SKM-1 (cell line): ENCODE results near the gene SMPX.

Experiments used
- DNase-seq: peaks from one replicate; lab custom pipeline; 2025; ENCODE audit not compliant: unreplicated experiment; lab: John Stamatoyannopoulos, UW

SMPX gene

DNA sequence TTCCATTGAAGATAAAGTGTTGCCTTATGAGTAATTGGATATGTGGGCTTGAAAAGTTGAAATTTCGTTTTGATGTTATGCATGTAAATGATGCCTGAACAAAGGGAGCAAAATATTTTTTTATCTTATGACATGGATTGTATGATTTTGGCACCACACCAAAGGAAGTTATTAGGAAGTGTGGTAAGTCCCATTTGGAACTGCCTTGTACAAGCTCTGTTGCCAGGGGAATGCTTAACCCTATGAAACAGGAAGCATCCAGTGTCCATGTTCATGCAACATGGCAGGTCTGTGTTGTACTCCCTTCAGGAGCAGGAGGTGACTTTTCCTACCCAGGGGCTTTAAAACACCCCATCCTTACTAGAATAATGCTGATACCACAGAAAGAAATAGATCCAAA is 13.2 kb downstream of the SMPX start:
- DNase-seq = no peak

DNA sequence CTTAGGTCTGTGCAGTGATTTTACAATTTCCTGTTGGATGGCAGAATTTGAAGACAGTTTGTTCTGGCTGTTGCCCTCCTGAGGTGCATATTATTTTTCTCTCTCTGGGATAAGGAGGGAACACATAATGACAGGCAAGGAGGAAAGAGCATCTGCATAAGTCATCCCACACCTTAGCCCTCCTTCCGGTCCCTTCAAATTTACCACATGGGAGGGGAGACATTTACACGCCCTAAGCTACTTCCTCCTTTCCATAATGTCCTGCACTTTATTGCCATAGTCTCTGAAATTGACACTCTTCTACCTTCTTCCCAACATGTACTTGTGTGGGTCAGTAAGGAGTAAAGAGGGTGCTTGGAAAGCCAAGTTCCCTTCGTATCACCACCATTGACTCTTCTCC is 13.9 kb downstream of the SMPX start:
- no peak for DNase-seq

DNA sequence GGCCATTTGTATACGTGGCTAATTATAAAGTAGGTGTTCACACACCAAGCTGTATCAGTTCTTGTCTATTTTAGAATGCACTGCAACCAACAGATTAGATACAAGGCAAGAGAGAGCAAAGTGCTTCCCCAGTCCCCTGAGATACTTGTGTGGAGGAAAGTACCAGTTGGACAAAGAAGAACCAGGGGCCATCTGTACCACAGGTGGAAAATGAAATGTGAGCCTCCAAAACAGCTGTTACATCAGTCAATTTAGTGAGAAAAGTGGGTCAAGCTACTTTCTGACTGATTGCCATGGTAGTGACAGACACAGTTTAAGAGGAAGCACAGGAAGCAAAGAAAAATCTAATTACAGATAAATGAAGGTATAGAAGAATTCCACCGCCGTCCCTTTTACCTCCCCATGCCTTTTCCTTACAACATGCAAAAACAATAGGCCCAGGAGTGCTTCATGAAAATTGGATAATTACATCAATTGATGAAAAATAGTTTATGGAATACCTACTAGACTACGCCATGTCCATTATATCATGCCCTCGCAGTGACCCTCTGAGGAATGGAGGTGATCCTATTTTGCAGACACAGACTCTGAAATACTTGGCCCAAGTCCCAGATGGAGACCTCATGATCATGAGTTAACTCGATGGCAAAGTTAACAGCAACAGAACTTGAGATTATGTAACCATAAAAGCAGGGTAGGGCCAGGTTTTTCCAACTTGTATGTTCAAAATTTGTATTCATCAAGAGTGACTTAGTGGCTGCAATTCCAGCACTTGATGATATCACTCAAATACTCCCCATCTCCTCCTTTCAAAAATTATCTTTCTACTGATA is 15.8 kb downstream of the SMPX start:
- DNase-seq = no peak

DNA sequence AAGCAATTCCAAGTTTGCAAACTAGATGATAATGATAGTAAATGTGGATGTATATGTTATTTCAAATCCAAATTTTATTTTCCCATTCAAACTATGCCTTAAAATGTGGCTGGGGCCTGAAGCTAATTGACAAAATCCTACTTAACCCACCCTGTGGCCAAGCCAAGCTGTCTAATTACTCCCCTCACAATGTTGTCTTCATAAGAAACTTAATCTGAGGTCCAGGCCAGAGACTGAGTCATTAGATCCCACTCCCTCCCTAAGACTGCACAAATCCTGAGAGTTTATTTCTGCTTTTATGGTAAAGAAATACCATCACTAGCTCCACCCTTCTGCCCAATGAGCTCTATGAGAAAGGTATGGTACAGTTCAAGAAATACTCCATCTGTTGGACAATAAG is 16.6 kb downstream of the SMPX start:
- DNase-seq = no peak

DNA sequence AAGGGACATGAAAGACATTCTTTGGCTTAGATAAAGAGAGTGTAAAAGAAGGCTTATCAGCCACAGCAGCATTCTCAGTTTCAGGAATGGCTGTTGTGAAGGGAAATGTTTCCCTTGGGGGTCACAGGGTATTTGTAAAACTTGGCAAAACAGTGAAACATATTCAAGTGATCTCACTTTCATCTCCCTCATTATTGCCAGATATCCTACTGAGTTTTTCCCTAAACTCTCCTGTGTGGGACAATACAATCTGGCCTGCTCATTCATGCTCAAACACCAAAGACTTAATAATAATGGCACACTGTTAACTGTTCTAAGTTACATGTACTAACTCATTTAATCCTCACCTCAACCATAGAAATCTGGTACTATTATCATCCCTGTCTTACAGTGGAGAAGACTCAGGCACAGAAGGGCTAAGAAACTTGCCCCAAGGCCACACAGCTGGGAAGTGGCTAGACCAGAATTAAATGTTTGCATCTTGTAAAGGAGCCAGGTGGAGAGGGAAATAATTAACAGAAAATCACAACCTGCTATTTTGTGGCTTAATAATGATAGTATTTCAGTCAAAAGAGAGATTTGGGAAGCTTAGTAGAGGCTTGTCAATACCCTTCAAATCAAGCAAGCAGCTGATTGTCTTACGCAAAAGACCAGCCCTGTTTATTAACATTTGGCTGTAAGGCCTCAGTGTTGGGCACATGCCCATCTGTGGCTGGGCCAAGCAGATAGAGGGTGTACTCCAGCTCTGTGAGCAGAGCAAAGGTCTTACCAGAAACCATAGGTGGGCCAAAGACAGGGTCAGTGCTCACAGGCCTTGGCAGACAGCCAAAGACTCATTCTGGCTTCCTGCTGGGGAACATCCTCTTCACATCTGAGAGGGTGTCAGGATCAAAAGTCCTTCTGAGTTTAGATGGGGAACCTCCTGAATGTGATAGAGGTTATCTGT is 17.3 kb downstream of the SMPX start:
- DNase-seq = no peak

DNA sequence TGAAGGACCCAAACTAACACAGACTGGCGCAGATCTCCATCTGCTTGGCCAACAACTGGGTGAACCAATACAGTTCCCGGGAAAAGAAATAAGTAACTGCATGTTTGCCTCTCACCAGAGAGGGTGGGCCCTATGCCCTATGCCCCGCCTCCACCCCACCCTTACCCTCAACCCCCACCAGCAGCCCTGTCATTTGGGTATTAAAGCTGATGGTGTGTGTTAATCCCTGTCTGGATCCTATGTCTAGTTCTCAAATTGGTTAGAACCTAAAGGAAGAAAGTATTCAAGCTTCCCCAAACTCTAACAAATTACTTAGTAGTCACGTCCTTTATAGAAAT is 19.0 kb downstream of the SMPX start:
- no peak for DNase-seq

DNA sequence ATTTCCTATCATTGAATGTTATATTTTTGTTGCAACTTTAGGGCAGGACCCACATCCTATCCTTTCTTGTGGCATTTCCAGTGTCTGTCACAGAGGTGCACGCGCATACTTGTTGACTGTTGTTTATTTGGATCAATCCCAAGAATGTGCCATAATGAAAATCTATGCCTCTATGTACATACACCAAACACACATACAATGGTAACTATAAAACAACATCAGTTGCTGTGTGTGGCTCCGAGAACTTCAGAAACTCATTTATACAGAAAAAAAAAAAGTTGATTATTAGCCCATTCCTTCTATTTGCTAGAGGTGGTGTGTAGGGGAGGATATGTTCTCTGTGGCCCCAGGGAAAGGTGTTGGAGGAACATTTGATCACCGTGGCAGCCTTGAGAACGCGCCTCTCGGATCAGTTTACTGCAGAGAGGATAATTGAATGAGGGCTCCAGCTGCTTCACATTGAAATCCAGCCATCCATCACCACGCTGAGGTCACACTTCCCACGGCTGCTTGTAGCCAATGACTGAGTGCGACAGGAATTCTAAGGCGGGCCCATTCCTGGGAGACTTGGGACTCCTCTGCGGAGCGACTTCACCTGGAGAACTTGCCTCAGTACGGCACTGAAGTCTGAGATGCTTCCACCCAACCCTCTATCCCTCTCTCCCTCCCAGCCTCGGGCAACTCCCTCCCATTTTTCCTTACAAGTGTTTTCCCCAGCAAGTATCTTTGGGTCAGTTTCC is 19.5 kb downstream of the SMPX start:
- no peak for DNase-seq

DNA sequence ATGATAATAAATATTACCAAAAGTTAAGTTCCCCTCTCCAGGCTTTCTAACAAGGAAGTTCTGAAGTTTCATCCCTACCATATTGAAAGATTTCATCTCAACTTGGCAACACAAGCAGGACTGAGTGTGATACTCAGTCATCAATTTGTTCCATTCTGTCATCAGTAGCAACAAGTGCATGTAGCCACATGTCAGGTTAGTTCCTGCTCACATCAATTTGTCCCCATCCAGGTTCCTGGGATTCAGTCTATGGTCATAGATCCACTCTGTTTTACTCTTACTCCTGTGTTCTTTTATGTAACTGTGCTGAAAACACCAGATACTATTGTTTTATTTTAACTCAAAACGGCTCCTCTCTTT is 22.2 kb downstream of the SMPX start:
- DNase-seq = no peak

DNA sequence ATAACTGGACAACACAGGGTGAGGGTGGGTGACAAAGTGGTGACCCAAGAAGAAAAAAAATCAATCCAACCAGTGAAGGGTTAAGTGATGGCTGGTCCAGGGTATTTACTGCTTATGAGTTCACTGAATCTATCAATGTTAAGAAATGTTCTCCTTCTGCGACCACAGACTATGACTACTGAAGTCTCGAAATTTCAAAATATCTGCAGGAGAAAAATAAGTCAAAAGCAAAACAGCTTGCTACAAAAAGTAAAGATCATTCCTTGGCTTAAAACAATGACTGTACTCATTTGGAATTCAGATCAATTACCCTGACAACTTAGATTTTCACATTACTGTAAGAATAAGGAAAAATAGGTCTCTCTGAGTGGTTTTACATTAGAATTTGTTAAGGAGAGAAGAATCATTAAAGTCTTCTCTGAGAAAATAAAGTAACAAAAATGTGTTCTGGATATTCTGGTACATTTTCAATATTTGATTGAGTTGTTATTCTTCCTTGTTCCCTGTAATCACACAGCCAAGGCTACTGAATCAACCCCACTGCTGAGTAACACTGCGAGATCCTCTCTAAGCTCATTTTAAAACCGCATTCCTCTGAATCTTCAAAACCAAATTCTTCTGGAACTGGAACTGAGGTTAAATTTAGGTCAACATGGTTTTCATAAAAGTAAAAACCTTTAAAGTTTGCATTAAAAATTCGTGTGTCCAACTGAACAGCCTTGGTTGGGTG is 22.7 kb downstream of the SMPX start:
- no peak for DNase-seq

DNA sequence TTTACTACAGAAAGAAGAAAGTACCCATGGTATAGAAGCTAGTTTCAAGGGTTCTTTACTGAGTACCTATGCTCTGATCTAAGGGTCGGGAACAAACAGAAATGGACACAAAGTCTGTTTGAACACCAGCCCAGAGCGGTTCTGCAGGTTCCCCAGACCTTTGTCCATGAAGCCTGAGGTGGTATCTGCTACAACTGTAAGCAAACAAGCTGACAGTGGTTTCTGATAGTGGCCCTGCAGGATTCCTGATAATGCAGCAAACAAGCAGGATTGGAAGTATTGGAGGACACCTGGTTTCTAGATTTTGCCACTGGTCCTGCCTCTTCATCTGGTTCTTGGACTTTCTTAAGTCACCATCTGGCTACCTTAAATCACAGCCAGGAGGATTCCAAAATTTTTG is 23.7 kb downstream of the SMPX start:
- DNase-seq = no peak

DNA sequence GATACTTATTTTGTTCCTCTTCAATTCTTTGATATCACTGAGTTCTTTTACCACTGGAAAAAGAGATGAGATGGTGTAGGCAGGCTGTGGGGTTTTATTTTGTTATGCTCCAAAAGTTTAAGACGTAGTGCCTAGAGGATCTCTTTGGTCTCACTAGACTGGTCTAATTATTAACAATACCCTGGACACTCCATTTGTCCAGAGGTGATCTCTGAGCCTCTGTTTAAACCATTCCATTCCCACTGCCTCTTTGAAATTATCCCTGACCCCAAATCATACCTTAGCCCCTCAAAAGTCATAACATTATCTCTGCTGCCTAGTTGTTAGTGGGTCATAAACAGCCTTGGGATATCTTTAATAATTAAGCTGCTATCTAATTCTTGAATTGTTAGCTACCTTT is 24.2 kb downstream of the SMPX start:
- no peak for DNase-seq

DNA sequence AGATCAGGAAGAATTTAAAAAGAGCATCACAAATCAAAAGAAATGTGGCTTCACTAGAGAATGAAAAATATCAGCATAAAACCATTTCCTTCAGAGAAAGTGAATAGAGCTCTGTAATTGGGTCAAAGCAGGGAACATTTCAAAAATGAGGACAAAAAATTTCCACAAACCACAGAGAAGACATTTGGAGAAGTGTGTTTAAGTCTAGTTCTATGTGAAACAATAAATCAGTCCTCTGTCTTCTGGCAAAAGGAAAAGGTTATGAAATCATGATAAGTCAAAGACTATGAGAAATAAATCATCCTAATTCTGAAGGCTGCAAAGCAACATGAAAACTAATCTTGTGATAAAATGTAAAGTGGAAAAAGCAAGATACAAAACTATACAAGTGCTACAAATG is 27.9 kb downstream of the SMPX start:
- DNase-seq = no peak

DNA sequence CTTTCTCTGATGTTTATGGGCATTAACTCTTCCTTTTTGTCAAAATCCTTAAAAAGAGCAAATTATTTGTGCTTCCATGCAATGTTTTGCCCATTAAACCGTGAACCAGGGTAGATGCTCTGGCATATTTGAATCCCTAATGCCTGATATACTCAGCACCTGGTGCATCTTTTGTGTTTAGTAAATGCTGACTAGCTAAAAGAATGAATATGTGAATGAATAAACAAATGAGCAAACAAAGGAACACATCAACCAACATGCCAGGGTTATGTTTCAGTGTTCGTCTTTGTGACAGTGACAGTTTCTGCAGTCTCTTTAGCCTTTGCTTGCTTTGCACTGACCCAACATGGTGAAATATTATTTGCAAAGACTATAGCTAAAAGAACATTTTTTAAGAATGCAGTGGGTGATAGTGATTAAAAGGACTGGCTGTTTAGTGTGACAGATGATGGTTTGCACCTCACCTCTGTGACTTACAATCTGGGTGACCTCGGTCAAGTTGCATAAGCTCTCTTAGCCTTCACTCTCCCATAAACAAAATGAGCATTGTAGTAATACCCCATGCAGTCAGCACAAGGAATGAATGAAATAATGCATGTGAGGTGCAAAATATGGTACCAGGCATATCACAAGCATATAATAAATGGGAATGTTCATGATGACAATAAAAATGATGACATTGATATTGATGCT is 29.5 kb downstream of the SMPX start:
- no peak for DNase-seq

DNA sequence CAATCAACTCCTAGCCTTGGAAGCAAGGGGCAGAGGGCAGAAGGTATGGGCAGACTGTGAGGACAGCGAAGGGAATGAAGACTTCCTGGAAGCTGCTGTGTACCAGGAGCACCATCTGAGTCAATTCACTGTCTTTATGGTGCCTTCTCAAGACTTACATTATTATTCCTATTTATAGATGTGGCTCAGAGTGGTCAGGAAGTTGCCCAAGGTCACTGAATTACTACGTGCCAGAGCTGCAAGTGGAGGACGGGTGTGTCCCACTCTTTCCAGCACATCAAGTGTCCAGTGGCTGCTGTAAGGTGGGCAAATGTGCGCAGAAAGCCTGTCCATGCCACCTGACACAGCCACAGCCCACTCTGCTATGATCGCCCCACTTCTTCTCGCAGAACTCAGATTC is 32.0 kb downstream of the SMPX start:
- no peak for DNase-seq

DNA sequence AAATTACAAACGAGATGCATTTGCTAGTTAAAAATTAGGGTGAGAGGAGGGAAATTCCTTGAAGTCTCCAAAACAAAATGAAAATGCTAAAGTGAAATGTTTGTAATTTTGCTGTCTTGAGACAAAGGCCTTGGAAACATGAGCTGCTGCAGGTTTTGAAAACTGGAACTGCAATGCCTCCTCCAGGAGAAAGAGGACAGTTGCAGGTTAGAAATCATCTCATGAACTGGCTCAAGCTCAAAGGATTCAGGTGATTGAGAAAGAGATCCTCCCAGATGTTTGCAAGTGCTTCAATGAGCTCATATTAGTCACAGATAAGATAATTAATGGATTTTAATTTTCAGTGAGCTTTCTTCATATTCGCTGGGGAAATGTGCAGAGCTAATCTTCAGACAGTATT is 32.4 kb downstream of the SMPX start:
- no peak for DNase-seq

DNA sequence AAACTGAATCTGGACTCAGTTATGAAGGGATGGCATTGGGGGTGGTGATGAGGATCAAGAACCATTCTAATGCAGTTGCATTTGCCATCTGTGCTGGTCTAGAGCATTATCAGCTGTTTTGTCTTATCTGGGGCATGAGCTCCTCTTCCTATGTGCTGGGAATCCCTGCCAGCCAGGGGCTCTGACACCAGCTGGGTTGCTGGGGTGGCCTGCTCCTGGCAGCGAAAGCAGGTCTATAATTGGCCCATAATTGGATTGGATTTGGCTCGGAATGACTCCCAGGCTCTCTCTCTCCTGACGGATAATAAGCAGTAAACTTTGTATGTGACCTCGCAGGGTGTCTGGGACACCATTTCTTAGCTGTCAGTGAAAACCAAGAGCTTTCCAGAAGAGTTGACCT is 34.1 kb downstream of the SMPX start:
- DNase-seq = no peak

DNA sequence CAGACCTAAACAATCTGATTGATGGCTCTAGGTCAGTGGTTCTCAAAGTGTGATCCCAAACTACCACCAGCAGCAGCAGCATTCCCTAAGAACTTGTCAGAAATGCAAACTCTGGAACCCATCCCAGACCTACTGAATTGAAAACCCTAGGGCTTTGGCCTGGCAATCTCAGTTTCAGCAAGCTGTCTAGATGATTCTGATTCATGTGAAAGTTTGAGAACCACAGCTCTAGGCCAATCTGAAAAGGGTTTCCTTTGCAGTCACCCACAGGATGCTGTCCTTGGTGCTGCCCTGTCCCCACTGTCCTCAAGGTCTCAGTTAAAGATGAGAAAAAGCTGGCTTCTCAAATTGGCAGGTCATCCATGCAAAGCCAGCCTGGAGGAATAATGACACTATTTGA is 34.8 kb downstream of the SMPX start:
- no peak for DNase-seq

DNA sequence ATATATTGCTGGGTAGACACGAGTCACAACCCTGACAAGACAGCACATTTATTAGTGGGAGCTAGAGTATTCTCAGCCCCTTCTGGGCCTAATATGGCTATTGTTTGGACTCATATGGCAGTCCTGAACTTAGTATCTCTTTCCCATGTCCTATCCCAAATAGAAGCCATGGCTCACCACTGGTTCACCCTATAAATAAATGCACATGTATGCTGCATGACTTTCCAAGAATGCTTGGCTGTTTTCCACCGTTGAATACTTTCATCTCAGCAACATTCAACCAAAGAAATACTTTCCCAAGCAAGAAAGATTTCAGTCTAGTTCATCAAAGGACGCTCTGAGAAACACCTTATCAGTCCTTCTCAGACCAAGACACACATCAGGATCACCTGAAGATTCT is 36.7 kb downstream of the SMPX start:
- no peak for DNase-seq

DNA sequence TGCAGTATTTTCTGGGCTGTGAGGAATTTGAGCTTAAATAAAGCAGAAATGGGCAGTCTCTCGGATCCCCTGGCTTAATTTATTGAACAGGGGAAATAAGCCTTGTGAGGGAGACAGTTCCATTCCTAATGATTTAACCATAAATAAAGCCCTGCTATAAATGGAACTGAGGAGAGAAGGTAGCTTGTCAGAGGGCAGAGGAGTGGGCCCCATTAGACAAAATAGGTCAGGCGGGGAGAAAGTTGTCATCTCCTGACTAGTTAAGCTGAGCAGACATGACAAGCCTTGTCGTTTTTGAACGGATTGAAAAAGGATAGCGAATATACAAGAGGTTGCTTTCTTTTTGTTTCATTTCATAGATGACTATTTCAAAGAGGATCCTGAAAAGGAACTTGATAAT is 39.3 kb downstream of the SMPX start:
- DNase-seq = no peak

DNA sequence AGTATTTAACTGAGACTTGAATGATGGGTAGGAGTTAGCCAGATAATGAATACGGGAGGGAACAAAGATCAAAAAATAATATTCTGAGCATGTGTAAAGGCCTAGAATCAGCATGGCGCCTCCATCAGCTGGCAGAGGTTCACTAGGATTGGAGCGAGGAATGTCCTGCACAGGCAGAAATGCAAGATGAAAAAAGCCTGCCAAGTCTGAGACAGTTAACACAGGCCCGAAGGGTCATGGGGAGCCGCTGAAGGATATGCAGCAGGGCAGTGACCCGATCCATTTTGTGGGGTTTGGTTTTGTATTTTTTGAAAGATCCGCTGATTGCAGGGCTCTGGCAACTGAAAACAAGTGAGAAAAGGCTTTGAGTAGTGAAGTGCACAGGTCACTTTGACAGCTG is 40.1 kb downstream of the SMPX start:
- no peak for DNase-seq

DNA sequence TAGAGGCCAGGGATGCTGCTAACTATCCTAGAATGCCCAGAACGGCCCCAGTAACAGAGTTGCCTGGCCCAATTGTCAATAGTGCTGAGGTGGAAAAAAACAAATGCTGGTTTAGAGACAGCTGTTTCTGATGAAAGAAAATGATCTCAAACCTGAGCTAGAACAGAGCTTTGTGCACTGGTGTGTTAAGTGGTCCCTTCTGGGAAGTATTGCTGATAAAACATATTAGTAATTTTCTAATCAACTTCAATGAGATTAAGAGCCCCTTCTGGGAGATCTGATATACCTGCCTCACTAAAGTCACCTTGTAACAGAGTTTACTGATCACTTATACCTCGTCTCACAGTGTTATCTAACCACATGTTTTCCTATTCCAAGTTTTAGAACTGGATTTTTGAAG is 42.1 kb downstream of the SMPX start:
- no peak for DNase-seq
